Osteocyte (in vitro differentiated cells): Measurements from ENCODE around the gene DDC. TPM values are rescaled to one million over a fixed set of nuclear protein-coding genes. Genes with fewer than 3 reads are reported as not detected.
A peak's percentile ranks its signal among the peaks of the same experiment; 100 is the strongest.

Source experiments
- DNase-seq: peaks from one replicate; pipeline ENCODE4 v3.0.0; 2021; ENCODE audit warnings: mixed read lengths; ENCODE audit not compliant: unreplicated experiment; ENCODE audit errors: extremely low spot score
- H3K27ac Mint-ChIP-seq: one replicate; pipeline ENCODE4 v1.8.0; 2021; ENCODE audit warnings: mild to moderate bottlenecking, mixed read lengths; ENCODE audit not compliant: unreplicated experiment
- H3K27me3 Mint-ChIP-seq: one replicate; pipeline ENCODE4 v1.8.0; 2021; ENCODE audit warnings: mixed read lengths; ENCODE audit not compliant: unreplicated experiment
- H3K36me3 Mint-ChIP-seq: one replicate; pipeline ENCODE4 v1.8.0; 2021; ENCODE audit warnings: mixed read lengths; ENCODE audit not compliant: unreplicated experiment
- H3K4me1 Mint-ChIP-seq: one replicate; pipeline ENCODE4 v1.8.0; 2021; ENCODE audit warnings: mixed read lengths; ENCODE audit not compliant: unreplicated experiment
- H3K4me3 Mint-ChIP-seq: one replicate; pipeline ENCODE4 v1.8.0; 2021; ENCODE audit warnings: mild to moderate bottlenecking, moderate library complexity, mixed read lengths; ENCODE audit not compliant: unreplicated experiment
- H3K9me3 Mint-ChIP-seq: one replicate; pipeline ENCODE4 v1.8.0; 2021; ENCODE audit warnings: mixed read lengths; ENCODE audit not compliant: unreplicated experiment
- CTCF ChIP-seq: fragments of 200-600 bp; sonication (generic); IDR thresholded peaks from 2 replicates; pipeline ENCODE4 v1.5.0; 2021; ENCODE audit warnings: antibody characterized with exemption, mild to moderate bottlenecking, moderate library complexity
- total RNA-seq: library from RNA; stranded (reverse); gene quantifications from 2 replicates; pipeline ENCODE4 v1.2.1, GENCODE V29; 2021

DDC gene
- total RNA-seq, 1 donor from 2014 or later = not detected

- Mint-ChIP-seq H3K9me3 (no peaks in the 10 kb centered on the region), H3K27ac (no peak overlapping the region), H3K4me3 (no peak overlapping the region), H3K27me3 (peaks cover 46% of the 10 kb centered on the region), H3K36me3 (no peaks in the 10 kb centered on the region), H3K4me1 (no peaks in the 10 kb centered on the region)
- no peak for TF ChIP-seq CTCF
- DNase-seq = no peak
Observed at GRCh38 chr7:50455658-50456057, 109.5 kb downstream of the DDC start.

- Mint-ChIP-seq H3K9me3 (no peaks in the 10 kb centered on the region), H3K4me1 (peaks cover 3% of the 10 kb centered on the region), H3K4me3 (no peak overlapping the region), H3K27ac (no peak overlapping the region), H3K36me3 (no peaks in the 10 kb centered on the region), H3K27me3 (peaks cover 46% of the 10 kb centered on the region)
- no peak for DNase-seq
- TF ChIP-seq CTCF = no peak
Observed at GRCh38 chr7:50454968-50455367, 110.2 kb downstream of the DDC start.

GRCh38 chr7:50450590-50451032 is 114.6 kb downstream of the DDC start:
- Mint-ChIP-seq H3K9me3 (no peaks in the 10 kb centered on the region), H3K4me1 (peaks cover 15% of the 10 kb centered on the region), H3K4me3 (peak overlapping the region; percentile 84), H3K36me3 (peaks cover 12% of the 10 kb centered on the region), H3K27me3 (peaks cover 21% of the 10 kb centered on the region), H3K27ac (no peak overlapping the region)
- no peak for DNase-seq
- no peak for TF ChIP-seq CTCF

- no peak for DNase-seq
- Mint-ChIP-seq H3K27me3 (peaks cover 16% of the 10 kb centered on the region), H3K36me3 (peaks cover 14% of the 10 kb centered on the region), H3K4me3 (peak within 1 kb of the TSS; percentile 84), H3K4me1 (peaks cover 15% of the 10 kb centered on the region), H3K27ac (peak within 1 kb of the TSS; percentile 50), H3K9me3 (no peaks in the 10 kb centered on the region)
- TF ChIP-seq CTCF = no peak
Observed at GRCh38 chr7:50449881-50450589, 115.2 kb downstream of the DDC start, which contains the start of gene FIGNL1. Gene FIGNL1, minus strand, starts transcription at chr7:50450350. Its CDS starts 3,063 bp downstream, at chr7:50447287.

GRCh38 chr7:50449501-50449880 is 115.7 kb downstream of the DDC start:
- H3K27ac Mint-ChIP-seq = peak overlapping the region; percentile 50
- H3K36me3 Mint-ChIP-seq = peaks cover 14% of the 10 kb centered on the region
- H3K27me3 Mint-ChIP-seq = peaks cover 12% of the 10 kb centered on the region
- H3K4me1 Mint-ChIP-seq = peaks cover 15% of the 10 kb centered on the region
- DNase-seq = no peak
- H3K9me3 Mint-ChIP-seq = no peaks in the 10 kb centered on the region
- no peak for TF ChIP-seq CTCF
- H3K4me3 Mint-ChIP-seq = peak overlapping the region; percentile 84
